Subcutaneous abdominal adipose tissue (tissue), 5 donors: ENCODE measurements around the gene SEL1L2.

Experiments
- H3K27ac ChIP-seq: one replicate; pipeline ENCODE4 v1.7.0; 2013; ENCODE audit warnings: low read depth, mild to moderate bottlenecking, inconsistent platforms, low read length, moderate library complexity
- H3K27me3 ChIP-seq, 5 donors: one replicate each; pipeline ENCODE4 v1.7.0; 2013; ENCODE audit warnings: low read length in 5 of 5, inconsistent platforms in 1 of 5; ENCODE audit not compliant: control insufficient read depth in 5 of 5, insufficient read depth in 4 of 5
- H3K36me3 ChIP-seq, 5 donors: one replicate each; pipeline ENCODE4 v1.7.0; 2013; ENCODE audit warnings: low read length in 5 of 5; ENCODE audit not compliant: control insufficient read depth in 5 of 5, insufficient read depth in 5 of 5
- H3K4me1 ChIP-seq, 5 donors: one replicate each; pipeline ENCODE4 v1.7.0; 2013; ENCODE audit warnings: low read length in 5 of 5, mild to moderate bottlenecking in 3 of 5, moderate library complexity in 1 of 5; ENCODE audit not compliant: control insufficient read depth in 5 of 5, insufficient read depth in 5 of 5
- H3K4me3 ChIP-seq, 5 donors: one replicate each; pipeline ENCODE4 v1.7.0; 2013; ENCODE audit warnings: low read length in 5 of 5, low read depth in 1 of 5
- H3K9ac ChIP-seq, 5 donors: one replicate each; pipeline ENCODE4 v1.7.0; 2013; ENCODE audit warnings: low read length in 5 of 5, mild to moderate bottlenecking in 4 of 5, moderate library complexity in 3 of 5
- H3K9me3 ChIP-seq, 5 donors: one replicate each; pipeline ENCODE4 v1.7.0; 2013; ENCODE audit warnings: low read length in 5 of 5; ENCODE audit not compliant: control insufficient read depth in 5 of 5
- donor health status: healthy.
- donor health status: healthy.
- donor health status: healthy.
- donor health status: healthy.
- donor health status: healthy.

SEL1L2 gene

GRCh38 chr20:13857961-13858360 lies 132.5 kb downstream of the SEL1L2 start:
- H3K4me3 ChIP-seq, result no peak overlapping the region
- no peaks in the 10 kb centered on the region for H3K27me3 ChIP-seq
- H3K36me3 ChIP-seq, result no peaks in the 10 kb centered on the region
- H3K9me3 ChIP-seq, result no peaks in the 10 kb centered on the region
- H3K9ac ChIP-seq, result no peak overlapping the region
- H3K4me1 ChIP-seq, result peaks cover 0 to 12% (median 0%) of the 10 kb centered on the region in 5 donors
- H3K27ac ChIP-seq, result no peak overlapping the region

GRCh38 chr20:13857304-13857703 lies 133.1 kb downstream of the SEL1L2 start:
- no peak overlapping the region for H3K9ac ChIP-seq
- no peak overlapping the region for H3K27ac ChIP-seq
- H3K36me3 ChIP-seq, result no peaks in the 10 kb centered on the region
- H3K27me3 ChIP-seq, result no peaks in the 10 kb centered on the region
- H3K4me3 ChIP-seq, result no peak overlapping the region
- no peaks in the 10 kb centered on the region for H3K9me3 ChIP-seq
- H3K4me1 ChIP-seq, result peaks cover 0 to 15% (median 0%) of the 10 kb centered on the region in 5 donors

- Histone ChIP-seq H3K9me3 (no peaks in the 10 kb centered on the region), H3K4me1 (peaks cover 0 to 24% (median 2%) of the 10 kb centered on the region in 5 donors), H3K4me3 (no peak overlapping the region), H3K36me3 (no peaks in the 10 kb centered on the region), H3K27ac (no peak overlapping the region), H3K27me3 (no peaks in the 10 kb centered on the region), H3K9ac (no peak overlapping the region)
Measured at GRCh38 chr20:13856354-13856753, 134.1 kb downstream of the SEL1L2 start.

GRCh38 chr20:13855613-13856012 lies 134.8 kb downstream of the SEL1L2 start:
- H3K4me1 ChIP-seq, result peaks cover 0 to 29% (median 4%) of the 10 kb centered on the region in 5 donors
- H3K27ac ChIP-seq, result no peak overlapping the region
- H3K36me3 ChIP-seq, result no peaks in the 10 kb centered on the region
- no peaks in the 10 kb centered on the region for H3K9me3 ChIP-seq
- H3K27me3 ChIP-seq, result no peaks in the 10 kb centered on the region
- no peak overlapping the region for H3K4me3 ChIP-seq
- no peak overlapping the region for H3K9ac ChIP-seq

- Histone ChIP-seq H3K27ac (no peak overlapping the region), H3K4me1 (peaks cover 0 to 19% (median 4%) of the 10 kb centered on the region in 5 donors), H3K4me3 (no peak overlapping the region), H3K27me3 (no peaks in the 10 kb centered on the region), H3K36me3 (no peaks in the 10 kb centered on the region), H3K9ac (no peak overlapping the region), H3K9me3 (no peaks in the 10 kb centered on the region)
Measured at GRCh38 chr20:13852306-13852705, 138.1 kb downstream of the SEL1L2 start.

- no peaks in the 10 kb centered on the region for H3K9me3 ChIP-seq
- no peaks in the 10 kb centered on the region for H3K27me3 ChIP-seq
- H3K9ac ChIP-seq, result no peak overlapping the region
- H3K36me3 ChIP-seq, result no peaks in the 10 kb centered on the region
- H3K27ac ChIP-seq, result no peak overlapping the region
- peaks cover 0 to 17% (median 2%) of the 10 kb centered on the region in 5 donors for H3K4me1 ChIP-seq
- H3K4me3 ChIP-seq, result no peak overlapping the region
Measured at GRCh38 chr20:13851279-13851678, 139.1 kb downstream of the SEL1L2 start.

GRCh38 chr20:13844296-13844695 lies 146.1 kb downstream of the SEL1L2 start:
- no peak overlapping the region for H3K9ac ChIP-seq
- H3K27me3 ChIP-seq, result no peaks in the 10 kb centered on the region
- H3K4me3 ChIP-seq, result no peak overlapping the region
- H3K4me1 ChIP-seq, result no peaks in the 10 kb centered on the region
- H3K36me3 ChIP-seq, result no peaks in the 10 kb centered on the region
- H3K27ac ChIP-seq, result no peak overlapping the region
- H3K9me3 ChIP-seq, result no peaks in the 10 kb centered on the region

GRCh38 chr20:13841206-13841605 lies 149.2 kb downstream of the SEL1L2 start:
- H3K27me3 ChIP-seq, result no peaks in the 10 kb centered on the region
- H3K9ac ChIP-seq, result no peak overlapping the region

GRCh38 chr20:13840093-13840465 lies 150.3 kb downstream of the SEL1L2 start:
- Histone ChIP-seq H3K4me1 (no peaks in the 10 kb centered on the region), H3K27ac (no peak overlapping the region), H3K36me3 (no peaks in the 10 kb centered on the region), H3K27me3 (no peaks in the 10 kb centered on the region), H3K9me3 (no peaks in the 10 kb centered on the region), H3K9ac (no peak overlapping the region), H3K4me3 (no peak overlapping the region)

More at GRCh38 chr20:13841206-13841605, 149.2 kb downstream of the SEL1L2 start:
- Histone ChIP-seq H3K4me1 (no peaks in the 10 kb centered on the region), H3K27ac (no peak overlapping the region), H3K9me3 (no peaks in the 10 kb centered on the region), H3K36me3 (no peaks in the 10 kb centered on the region), H3K4me3 (no peak overlapping the region)

- Histone ChIP-seq H3K27me3 (no peaks in the 10 kb centered on the region), H3K9ac (no peak overlapping the region), H3K4me3 (no peak overlapping the region), H3K27ac (no peak overlapping the region), H3K4me1 (no peaks in the 10 kb centered on the region), H3K36me3 (no peaks in the 10 kb centered on the region), H3K9me3 (no peaks in the 10 kb centered on the region)
Measured at GRCh38 chr20:13839421-13840092, 150.9 kb downstream of the SEL1L2 start.
